Measurements from ENCODE around the gene FBXO33.

The FBXO33 gene, protein sequence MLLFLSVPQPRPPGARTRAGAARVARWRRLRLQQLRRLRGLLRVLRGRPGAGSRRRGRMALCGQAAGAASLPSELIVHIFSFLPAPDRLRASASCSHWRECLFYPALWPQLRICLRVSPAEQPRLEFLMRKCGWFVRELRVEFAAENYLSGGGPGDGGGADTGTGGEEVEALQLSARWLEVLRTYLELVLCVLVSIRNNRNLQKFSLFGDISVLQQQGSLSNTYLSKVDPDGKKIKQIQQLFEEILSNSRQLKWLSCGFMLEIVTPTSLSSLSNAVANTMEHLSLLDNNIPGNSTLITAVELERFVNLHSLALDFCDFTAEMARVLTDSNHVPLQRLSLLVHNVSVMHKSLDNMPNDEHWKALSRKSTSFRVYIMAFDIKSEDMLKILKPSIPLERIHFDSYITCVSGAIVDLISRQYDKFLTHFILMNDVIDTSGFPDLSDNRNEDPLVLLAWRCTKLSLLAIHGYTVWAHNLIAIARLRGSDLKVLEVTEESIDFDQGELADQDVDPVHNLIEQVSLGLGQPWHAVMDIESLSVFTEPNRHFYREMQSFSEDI

GRCh38 chr14:39432179-39432618 is at the start of gene FBXO33:
FBXO33 (minus strand) TSS chr14:39432433; CDS start chr14:39432162, 271 bp downstream.
- in situ Hi-C loops (cut with MboI; ENCODE audit: low pct_unique_long_range_greater_than_20kb, low sequenced_read_pairs, unreplicated experiment) = no loop called here
- DNase-seq (ENCODE audit: low spot score) = peak; percentile 98
- TF ChIP-seq, protein P1, sequence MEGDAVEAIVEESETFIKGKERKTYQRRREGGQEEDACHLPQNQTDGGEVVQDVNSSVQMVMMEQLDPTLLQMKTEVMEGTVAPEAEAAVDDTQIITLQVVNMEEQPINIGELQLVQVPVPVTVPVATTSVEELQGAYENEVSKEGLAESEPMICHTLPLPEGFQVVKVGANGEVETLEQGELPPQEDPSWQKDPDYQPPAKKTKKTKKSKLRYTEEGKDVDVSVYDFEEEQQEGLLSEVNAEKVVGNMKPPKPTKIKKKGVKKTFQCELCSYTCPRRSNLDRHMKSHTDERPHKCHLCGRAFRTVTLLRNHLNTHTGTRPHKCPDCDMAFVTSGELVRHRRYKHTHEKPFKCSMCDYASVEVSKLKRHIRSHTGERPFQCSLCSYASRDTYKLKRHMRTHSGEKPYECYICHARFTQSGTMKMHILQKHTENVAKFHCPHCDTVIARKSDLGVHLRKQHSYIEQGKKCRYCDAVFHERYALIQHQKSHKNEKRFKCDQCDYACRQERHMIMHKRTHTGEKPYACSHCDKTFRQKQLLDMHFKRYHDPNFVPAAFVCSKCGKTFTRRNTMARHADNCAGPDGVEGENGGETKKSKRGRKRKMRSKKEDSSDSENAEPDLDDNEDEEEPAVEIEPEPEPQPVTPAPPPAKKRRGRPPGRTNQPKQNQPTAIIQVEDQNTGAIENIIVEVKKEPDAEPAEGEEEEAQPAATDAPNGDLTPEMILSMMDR (IDR thresholded peaks at IDR 0.05; ENCODE audit: extremely low read depth, insufficient read depth, missing control alignments) = no peak

DNA sequence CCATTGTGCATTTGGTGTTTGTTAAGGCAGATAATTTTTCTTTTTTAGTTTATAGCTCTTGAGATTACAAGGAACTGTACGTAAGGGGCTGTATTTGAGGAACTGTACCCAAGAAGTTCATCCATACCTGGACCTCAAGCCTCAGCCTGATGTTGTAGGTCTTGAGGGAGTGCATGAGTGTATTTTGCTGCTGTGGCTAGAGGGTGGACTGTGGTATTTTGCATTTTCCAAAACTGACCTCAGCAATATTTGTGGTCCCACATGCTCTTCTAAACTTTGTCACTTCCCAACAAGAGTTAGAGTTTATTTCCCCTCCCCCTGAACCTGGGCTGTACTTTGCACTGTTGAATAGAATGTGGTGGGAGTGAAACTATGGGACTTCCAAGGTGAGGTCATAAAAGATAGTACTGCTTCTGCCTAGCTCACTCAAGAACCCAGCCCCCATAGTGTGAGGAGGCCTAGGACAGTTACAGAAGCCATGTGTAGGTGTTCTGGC is 42.2 kb upstream of the FBXO33 start:
- TF ChIP-seq, protein P1 (IDR thresholded peaks at IDR 0.05; ENCODE audit: extremely low read depth, insufficient read depth, missing control alignments) = no peak
- in situ Hi-C loops (cut with MboI; ENCODE audit: low pct_unique_long_range_greater_than_20kb, low sequenced_read_pairs, unreplicated experiment) = no loop called here
- no peak for DNase-seq (ENCODE audit: low spot score)

GRCh38 chr14:39472078-39472477 is 39.8 kb upstream of the FBXO33 start:
- in situ Hi-C loops (cut with MboI; ENCODE audit: low pct_unique_long_range_greater_than_20kb, low sequenced_read_pairs, unreplicated experiment) = no loop called here
- TF ChIP-seq, protein P1 (IDR thresholded peaks at IDR 0.05; ENCODE audit: extremely low read depth, insufficient read depth, missing control alignments) = no peak
- DNase-seq (ENCODE audit: low spot score) = no peak

DNA sequence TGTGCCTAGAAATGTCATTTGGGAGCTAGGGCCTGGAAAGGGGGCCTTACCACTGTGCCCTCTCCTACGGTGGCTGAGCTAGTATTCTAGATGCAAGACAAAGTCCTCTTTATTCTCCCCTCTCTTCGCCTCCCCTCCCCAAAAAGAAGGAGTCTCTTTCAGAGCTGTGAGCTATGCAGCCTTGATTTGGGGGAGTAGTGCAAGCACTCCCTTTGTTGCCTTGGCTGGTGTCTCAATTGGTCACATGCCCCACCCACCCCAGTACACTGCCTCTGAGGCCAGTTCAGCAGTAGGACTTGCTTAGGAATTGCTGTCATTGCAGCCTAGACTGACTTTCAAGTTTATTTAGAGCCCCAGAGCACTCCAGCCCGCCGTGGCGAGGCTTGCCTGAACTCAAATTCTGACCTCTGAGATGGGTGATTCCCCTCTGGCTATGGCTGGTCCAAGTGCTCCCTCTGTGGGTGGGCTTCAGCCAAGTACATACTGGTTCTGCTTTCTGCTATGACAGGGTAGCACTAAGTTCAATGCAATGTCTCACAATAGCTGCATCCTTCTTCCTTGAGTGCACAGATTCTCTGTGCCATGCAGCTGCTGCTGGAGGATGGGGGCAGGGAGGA is 37.0 kb upstream of the FBXO33 start:
- TF ChIP-seq, protein P1 (IDR thresholded peaks at IDR 0.05; ENCODE audit: extremely low read depth, insufficient read depth, missing control alignments) = peak; percentile 82

DNA sequence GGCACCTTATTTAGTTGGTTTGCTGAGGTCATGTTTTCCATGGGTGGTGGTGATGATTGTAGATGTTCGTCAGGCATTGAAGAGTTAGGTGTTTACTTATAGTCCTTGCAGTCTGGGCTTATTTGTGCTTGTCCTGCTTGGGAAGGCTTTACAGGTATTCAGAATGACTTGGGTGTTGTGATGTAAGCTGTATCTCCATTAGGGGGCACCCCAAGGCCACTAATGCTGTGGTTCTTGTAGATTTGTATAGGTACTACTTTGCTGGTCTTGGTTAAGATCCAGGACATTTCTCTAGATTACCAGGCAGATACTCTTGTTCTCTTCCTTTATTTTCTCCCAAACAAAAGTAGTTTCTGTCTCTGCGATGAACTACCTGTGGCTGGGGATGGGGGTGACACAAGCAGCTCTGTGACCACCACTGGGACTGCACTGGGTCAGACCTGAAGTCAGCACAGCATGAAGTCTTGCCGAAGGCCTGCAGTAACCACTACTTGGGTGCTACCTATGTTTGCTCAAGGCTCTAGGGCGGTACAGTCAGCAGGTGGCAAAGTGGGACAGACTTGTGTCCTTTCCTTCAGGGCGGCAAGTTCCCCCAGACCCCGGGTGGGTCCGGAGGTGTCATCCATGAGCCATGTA is 35.8 kb upstream of the FBXO33 start:
- TF ChIP-seq, protein P1 (IDR thresholded peaks at IDR 0.05; ENCODE audit: extremely low read depth, insufficient read depth, missing control alignments) = peak; percentile 59
- in situ Hi-C loops (cut with MboI; ENCODE audit: low pct_unique_long_range_greater_than_20kb, low sequenced_read_pairs, unreplicated experiment) = no loop called here
- DNase-seq (ENCODE audit: low spot score) = no peak

More for the DNA sequence above, 37.0 kb upstream of the FBXO33 start:
- in situ Hi-C loops (cut with MboI; ENCODE audit: low pct_unique_long_range_greater_than_20kb, low sequenced_read_pairs, unreplicated experiment) = no loop called here
- peak; percentile 14 for DNase-seq (ENCODE audit: low spot score)

DNA sequence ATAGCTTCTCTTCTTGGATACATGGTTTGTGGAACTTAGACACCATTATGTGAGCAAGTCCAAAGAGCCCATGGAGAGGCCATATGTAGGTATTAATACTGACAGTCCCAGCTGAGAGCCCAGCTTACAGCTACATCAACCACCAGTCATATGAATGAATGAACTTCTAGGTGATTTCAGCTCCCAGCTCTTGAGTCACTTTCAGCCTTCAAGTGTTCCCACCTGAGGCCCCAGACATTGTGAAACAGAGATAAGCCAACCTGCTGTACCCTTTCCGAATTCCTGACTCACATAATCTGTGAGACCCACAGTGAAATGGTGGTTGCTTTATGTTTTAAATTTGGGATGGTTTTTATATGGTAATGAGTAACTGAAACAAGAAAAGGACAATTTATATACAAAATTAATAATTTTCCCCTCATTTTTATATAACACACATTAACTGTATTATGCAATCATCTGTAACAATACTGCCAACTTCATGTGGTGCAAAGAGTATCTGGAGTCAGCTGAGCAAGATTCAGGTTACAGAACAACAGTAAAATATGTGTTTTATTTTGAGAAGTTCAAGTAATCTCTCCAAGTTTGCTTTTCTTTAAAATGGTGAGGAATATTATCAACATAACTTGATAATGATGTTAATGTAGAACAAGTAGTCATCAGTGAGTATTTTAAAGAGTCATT is 27.7 kb upstream of the FBXO33 start:
- no peak for DNase-seq (ENCODE audit: low spot score)
- TF ChIP-seq, protein P1 (IDR thresholded peaks at IDR 0.05; ENCODE audit: extremely low read depth, insufficient read depth, missing control alignments) = no peak
- in situ Hi-C loops (cut with MboI; ENCODE audit: low pct_unique_long_range_greater_than_20kb, low sequenced_read_pairs, unreplicated experiment) = no loop called here

All from GM13977 (cell line).